HepG2 (cell line): ENCODE data around the gene TTC39C.

Experiments used
- EZH2 ChIP-seq: conservative IDR thresholded peaks from 2 replicates; pipeline ENCODE4 v1.6.1; 2012; ENCODE audit warnings: mild to moderate bottlenecking, low read depth, low read length, moderate library complexity
- HDAC2 ChIP-seq: sonication (generic); formaldehyde crosslinking; IDR thresholded peaks from 2 replicates; pipeline ENCODE4 v1.4.0; 2020; ENCODE audit warnings: missing genetic modification reagents
- SMC3 ChIP-seq: IDR thresholded peaks from 2 replicates; pipeline ENCODE4 v1.6.1; 2011; ENCODE audit warnings: low read length, improper control_type of control experiment
- ZFP1 ChIP-seq: IDR thresholded peaks from 2 replicates; pipeline ENCODE4 v1.6.1; 2016
- ZNF737 ChIP-seq: sonication (generic); formaldehyde crosslinking; IDR thresholded peaks from 2 replicates; pipeline ENCODE4 v1.5.0; 2020; ENCODE audit warnings: missing genetic modification reagents, mild to moderate bottlenecking, borderline replicate concordance
- TF ChIP-seq, protein P1 (sequence below): sonication (generic); formaldehyde crosslinking; IDR thresholded peaks from 2 replicates; pipeline ENCODE4 v1.5.0; 2020; ENCODE audit warnings: mild to moderate bottlenecking, missing genetic modification reagents
- TF ChIP-seq, protein P2 (sequence below): sonication (generic); formaldehyde crosslinking; IDR thresholded peaks from 2 replicates; pipeline ENCODE4 v1.8.1; 2022; ENCODE audit warnings: low read depth, mild to moderate bottlenecking, missing genetic modification reagents
- TF ChIP-seq, protein P3 (sequence below): sonication (generic); formaldehyde crosslinking; conservative IDR thresholded peaks from 2 replicates; pipeline ENCODE4 v1.8.1; 2023; ENCODE audit warnings: missing genetic modification reagents

DNA sequence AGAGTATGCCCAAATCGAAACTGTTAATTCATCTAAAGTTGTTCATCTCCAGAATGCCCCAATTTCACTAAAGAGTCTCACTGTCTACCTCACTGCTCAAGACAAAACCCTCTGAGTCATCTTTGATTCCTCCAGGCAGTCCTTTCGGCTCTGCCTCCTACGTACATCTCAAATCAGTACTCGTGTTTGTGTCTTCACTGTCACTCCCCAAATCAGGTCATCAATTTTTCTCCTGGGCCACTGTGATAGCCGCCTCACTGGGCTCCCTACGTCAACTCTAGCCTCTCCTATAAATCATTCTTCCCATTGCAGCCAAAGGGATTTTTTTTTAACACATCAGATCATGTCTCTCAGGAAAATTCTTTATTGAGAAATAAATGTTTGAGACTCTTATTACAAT, 42.1 kb upstream of the TTC39C start:
- TF ChIP-seq, protein P1, sequence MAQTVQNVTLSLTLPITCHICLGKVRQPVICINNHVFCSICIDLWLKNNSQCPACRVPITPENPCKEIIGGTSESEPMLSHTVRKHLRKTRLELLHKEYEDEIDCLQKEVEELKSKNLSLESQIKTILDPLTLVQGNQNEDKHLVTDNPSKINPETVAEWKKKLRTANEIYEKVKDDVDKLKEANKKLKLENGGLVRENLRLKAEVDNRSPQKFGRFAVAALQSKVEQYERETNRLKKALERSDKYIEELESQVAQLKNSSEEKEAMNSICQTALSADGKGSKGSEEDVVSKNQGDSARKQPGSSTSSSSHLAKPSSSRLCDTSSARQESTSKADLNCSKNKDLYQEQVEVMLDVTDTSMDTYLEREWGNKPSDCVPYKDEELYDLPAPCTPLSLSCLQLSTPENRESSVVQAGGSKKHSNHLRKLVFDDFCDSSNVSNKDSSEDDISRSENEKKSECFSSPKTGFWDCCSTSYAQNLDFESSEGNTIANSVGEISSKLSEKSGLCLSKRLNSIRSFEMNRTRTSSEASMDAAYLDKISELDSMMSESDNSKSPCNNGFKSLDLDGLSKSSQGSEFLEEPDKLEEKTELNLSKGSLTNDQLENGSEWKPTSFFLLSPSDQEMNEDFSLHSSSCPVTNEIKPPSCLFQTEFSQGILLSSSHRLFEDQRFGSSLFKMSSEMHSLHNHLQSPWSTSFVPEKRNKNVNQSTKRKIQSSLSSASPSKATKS (CRISPR knock-in tag) = no peak
- TF ChIP-seq, protein P2, sequence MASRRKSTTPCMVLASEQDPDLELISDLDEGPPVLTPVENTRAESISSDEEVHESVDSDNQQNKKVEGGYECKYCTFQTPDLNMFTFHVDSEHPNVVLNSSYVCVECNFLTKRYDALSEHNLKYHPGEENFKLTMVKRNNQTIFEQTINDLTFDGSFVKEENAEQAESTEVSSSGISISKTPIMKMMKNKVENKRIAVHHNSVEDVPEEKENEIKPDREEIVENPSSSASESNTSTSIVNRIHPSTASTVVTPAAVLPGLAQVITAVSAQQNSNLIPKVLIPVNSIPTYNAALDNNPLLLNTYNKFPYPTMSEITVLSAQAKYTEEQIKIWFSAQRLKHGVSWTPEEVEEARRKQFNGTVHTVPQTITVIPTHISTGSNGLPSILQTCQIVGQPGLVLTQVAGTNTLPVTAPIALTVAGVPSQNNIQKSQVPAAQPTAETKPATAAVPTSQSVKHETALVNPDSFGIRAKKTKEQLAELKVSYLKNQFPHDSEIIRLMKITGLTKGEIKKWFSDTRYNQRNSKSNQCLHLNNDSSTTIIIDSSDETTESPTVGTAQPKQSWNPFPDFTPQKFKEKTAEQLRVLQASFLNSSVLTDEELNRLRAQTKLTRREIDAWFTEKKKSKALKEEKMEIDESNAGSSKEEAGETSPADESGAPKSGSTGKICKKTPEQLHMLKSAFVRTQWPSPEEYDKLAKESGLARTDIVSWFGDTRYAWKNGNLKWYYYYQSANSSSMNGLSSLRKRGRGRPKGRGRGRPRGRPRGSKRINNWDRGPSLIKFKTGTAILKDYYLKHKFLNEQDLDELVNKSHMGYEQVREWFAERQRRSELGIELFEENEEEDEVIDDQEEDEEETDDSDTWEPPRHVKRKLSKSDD (CRISPR knock-in tag) = no peak
- TF ChIP-seq, protein P3, sequence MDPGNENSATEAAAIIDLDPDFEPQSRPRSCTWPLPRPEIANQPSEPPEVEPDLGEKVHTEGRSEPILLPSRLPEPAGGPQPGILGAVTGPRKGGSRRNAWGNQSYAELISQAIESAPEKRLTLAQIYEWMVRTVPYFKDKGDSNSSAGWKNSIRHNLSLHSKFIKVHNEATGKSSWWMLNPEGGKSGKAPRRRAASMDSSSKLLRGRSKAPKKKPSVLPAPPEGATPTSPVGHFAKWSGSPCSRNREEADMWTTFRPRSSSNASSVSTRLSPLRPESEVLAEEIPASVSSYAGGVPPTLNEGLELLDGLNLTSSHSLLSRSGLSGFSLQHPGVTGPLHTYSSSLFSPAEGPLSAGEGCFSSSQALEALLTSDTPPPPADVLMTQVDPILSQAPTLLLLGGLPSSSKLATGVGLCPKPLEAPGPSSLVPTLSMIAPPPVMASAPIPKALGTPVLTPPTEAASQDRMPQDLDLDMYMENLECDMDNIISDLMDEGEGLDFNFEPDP (CRISPR knock-in tag) = no peak
- no peak for TF ChIP-seq ZNF737 (CRISPR knock-in tag)
- no peak for TF ChIP-seq HDAC2 (CRISPR knock-in tag)
- no peak for TF ChIP-seq SMC3
- TF ChIP-seq ZFP1 = no peak
- no peak for TF ChIP-seq EZH2
